ENCODE measurements around the gene MED8. TPM values are rescaled to one million over a fixed set of nuclear protein-coding genes. Genes with fewer than 3 reads are reported as not detected.

The MED8 gene, protein sequence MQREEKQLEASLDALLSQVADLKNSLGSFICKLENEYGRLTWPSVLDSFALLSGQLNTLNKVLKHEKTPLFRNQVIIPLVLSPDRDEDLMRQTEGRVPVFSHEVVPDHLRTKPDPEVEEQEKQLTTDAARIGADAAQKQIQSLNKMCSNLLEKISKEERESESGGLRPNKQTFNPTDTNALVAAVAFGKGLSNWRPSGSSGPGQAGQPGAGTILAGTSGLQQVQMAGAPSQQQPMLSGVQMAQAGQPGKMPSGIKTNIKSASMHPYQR
- total RNA-seq, result 10 to 100 TPM; 14.9 to 30.8 (median 23.8) TPM

DNA sequence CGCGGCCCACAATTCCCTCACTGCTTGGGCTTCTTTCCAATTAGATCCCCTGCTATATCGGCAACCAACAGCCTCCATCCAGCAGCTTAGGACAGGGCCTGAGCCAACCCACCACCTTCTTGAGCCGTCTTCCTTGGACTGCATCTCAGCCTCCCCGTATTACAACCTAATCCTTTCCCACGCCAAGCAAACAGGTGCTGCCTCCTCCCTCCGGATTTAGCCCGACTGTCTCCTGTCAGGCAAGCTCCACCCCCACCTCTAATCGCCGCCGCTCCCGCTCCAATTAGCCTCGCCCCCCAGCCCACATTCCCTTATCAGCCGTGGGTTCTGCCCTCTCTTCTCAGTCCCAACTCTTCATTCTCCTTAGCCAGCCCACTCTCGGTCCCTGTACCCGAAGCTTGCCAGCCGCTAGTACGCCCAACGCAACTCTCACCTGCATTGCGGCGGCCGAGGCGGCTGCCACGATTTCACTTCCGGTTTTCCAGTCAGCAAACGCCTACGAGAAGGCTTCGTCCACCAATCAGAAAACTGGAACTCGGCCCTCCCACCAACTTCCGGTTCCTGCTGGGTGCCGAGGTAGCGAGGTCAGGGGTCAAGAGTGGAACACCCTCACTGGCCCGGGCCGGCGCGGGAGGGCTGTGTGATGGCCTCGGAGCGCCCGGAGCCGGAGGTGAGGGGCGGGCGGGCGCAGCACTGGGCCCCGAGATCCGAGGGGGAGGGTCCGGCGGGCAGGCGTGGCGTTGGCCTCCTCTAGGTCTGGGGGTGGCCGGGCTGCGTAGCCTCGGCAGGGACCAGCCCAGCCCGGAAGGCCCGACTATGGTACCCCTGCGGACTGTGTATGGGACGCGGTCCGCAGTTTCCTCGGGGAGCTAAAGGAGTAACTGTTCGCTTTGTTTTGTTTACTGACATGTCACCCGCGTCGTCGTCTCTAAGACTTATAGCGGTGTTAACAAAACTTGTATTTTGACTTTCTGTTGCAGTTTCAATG, at the start of gene MED8, which contains the start of gene SZT2:
Gene MED8 (minus strand): TSS at position 475 of the 988 bp plus-strand sequence. CDS start 36 bp downstream, at position 439.
Gene SZT2 (plus strand): TSS at position 574 of the 988 bp plus-strand sequence. CDS start 70 bp downstream, at position 644.
- no peaks in the 10 kb centered on the region for H3K9me3 ChIP-seq
- peak within 1 kb of the TSS; percentile 88 to 94 (median 90) for H3K27ac ChIP-seq
- ATAC-seq, result peak; percentile 99 to 100
- H3K4me1 ChIP-seq, result peaks cover 25 to 26% of the 10 kb centered on the region in 2 donors
- DNase-seq, result peak; percentile 92 to 97
- intact Hi-C loops (cut with DNase I; ENCODE audit: low total_unique reads), result loop anchor here (1.0 to 2.0 kb wide), 3 partner anchors 21 to 41 kb away; partner anchors contain the start of genes CDC20 and ELOVL1
- H3K36me3 ChIP-seq, result peaks cover 0 to 42% of the 10 kb centered on the region in 2 donors
- no peaks in the 10 kb centered on the region for H3K27me3 ChIP-seq
- TF ChIP-seq CTCF (IDR thresholded peaks at IDR 0.05 in 4 of 5, conservative IDR thresholded peaks at IDR 0.05 in 1 of 5) (no peak), POLR2A (IDR thresholded peaks at IDR 0.05) (peak; percentile 70 to 86)
- in situ Hi-C loops (cut with MboI; ENCODE audit: low sequenced_read_pairs in 4 of 4), result no loop called here
- H3K4me3 ChIP-seq, result peak within 1 kb of the TSS; percentile 81 to 96 (median 92)

DNA sequence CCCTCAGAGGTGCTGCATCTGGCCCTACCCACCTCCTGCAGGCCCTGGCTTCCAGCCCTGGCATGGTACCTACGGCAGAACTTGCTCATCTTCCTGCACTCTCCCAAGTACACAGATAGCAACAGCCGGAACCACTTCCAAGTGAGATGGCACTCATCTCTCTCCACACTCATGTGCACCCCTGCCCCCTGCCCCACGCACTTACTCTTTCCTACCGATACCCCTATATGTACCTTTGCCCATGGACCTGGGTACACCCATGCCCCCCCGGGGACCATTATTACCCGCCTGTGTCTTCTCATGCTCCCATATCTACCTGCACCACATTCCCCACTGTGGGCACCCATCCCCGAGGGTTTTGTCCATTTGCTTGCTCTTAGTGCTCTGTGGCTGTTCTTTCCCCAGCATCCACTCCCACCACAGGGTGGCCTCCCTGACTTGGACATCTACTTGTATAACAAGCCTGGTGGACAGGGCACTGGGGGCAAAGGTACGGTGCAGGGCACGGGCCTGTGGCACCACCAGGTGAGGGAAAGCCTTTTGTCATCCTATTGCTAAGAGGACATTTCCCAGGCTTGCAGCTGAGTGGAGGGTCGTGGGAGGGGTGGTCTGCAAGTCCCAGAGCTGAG, 49.5 kb upstream of the MED8 start:
- Histone ChIP-seq H3K9me3 (no peaks in the 10 kb centered on the region), H3K4me3 (no peak overlapping the region), H3K27ac (no peak overlapping the region), H3K27me3 (no peaks in the 10 kb centered on the region), H3K36me3 (peaks cover 0 to 82% of the 10 kb centered on the region in 2 donors), H3K4me1 (no peaks in the 10 kb centered on the region)
- ATAC-seq (no peak), DNase-seq (no peak)
- in situ Hi-C loops (cut with MboI; ENCODE audit: low sequenced_read_pairs in 4 of 4) (no loop called here), intact Hi-C loops (cut with DNase I; ENCODE audit: low total_unique reads) (no loop called here)
- TF ChIP-seq POLR2A (IDR thresholded peaks at IDR 0.05) (no peak), CTCF (IDR thresholded peaks at IDR 0.05 in 4 of 5, conservative IDR thresholded peaks at IDR 0.05 in 1 of 5) (no peak)

DNA sequence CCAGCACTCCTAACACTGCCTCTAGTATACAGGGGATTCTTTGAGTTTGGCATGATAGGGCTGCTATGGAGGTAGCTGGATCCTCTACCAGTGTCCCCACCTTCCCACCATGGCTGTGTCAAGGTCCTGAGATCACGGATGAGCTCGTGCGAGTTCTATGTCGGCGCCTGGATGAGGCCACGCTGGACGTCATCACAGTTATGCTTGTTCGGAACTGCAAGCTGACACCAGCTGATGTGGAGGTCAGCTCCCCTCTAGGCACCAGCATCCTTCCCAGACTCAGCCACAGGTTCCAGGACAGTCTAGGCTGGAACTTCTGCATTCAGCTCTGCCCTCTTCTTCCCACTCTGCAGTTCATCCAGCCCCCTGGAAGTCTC, 49.0 kb upstream of the MED8 start:
- no peaks in the 10 kb centered on the region for H3K9me3 ChIP-seq
- H3K27ac ChIP-seq, result no peak overlapping the region
- no peak overlapping the region for H3K4me3 ChIP-seq
- no peaks in the 10 kb centered on the region for H3K4me1 ChIP-seq
- H3K27me3 ChIP-seq, result no peaks in the 10 kb centered on the region
- TF ChIP-seq POLR2A (IDR thresholded peaks at IDR 0.05) (no peak), CTCF (IDR thresholded peaks at IDR 0.05 in 4 of 5, conservative IDR thresholded peaks at IDR 0.05 in 1 of 5) (no peak)
- no peak for DNase-seq
- peaks cover 0 to 82% of the 10 kb centered on the region in 2 donors for H3K36me3 ChIP-seq
- intact Hi-C loops (cut with DNase I; ENCODE audit: low total_unique reads), result no loop called here
- no peak for ATAC-seq
- in situ Hi-C loops (cut with MboI; ENCODE audit: low sequenced_read_pairs in 4 of 4), result no loop called here

DNA sequence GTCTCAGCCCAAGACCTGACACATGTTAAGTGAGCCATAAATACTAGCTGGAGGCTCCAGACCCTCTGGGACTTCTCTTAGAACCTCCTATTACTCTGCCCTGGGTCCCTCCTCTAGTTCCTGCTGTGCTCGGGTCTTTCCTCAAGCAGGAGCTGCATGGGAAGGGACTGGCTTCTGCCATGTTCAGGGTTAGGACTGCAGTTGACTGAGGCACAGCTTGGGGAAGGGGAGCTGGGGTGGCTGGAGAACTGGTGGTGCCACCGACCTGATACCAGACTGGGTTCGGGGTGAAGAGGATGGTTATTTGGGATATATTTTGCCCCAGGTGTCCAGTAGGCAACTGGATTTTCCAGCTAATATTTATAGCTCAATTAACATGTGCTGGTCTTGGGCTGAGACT, 48.4 kb upstream of the MED8 start:
- no peak for ATAC-seq
- DNase-seq, result no peak
- intact Hi-C loops (cut with DNase I; ENCODE audit: low total_unique reads) (no loop called here), in situ Hi-C loops (cut with MboI; ENCODE audit: low sequenced_read_pairs in 4 of 4) (no loop called here)
- Histone ChIP-seq H3K4me1 (no peaks in the 10 kb centered on the region), H3K27me3 (no peaks in the 10 kb centered on the region), H3K4me3 (no peak overlapping the region), H3K27ac (no peak overlapping the region), H3K9me3 (no peaks in the 10 kb centered on the region), H3K36me3 (peaks cover 0 to 82% of the 10 kb centered on the region in 2 donors)
- TF ChIP-seq POLR2A (IDR thresholded peaks at IDR 0.05), result no peak
- no peak for TF ChIP-seq CTCF (IDR thresholded peaks at IDR 0.05 in 4 of 5, conservative IDR thresholded peaks at IDR 0.05 in 1 of 5)
